GM21723 (cell line): ENCODE measurements around the gene LDB1.
A peak's percentile ranks its signal among the peaks of the same experiment; 100 is the strongest.

ENCODE experiments used
- ATAC-seq: cut with Tn5 transposase; IDR thresholded peaks from one replicate; pipeline ENCODE4 v1.9.1; 2021; ENCODE audit warnings: mild to moderate bottlenecking, moderate library complexity; ENCODE audit not compliant: unreplicated experiment

Gene LDB1

DNA sequence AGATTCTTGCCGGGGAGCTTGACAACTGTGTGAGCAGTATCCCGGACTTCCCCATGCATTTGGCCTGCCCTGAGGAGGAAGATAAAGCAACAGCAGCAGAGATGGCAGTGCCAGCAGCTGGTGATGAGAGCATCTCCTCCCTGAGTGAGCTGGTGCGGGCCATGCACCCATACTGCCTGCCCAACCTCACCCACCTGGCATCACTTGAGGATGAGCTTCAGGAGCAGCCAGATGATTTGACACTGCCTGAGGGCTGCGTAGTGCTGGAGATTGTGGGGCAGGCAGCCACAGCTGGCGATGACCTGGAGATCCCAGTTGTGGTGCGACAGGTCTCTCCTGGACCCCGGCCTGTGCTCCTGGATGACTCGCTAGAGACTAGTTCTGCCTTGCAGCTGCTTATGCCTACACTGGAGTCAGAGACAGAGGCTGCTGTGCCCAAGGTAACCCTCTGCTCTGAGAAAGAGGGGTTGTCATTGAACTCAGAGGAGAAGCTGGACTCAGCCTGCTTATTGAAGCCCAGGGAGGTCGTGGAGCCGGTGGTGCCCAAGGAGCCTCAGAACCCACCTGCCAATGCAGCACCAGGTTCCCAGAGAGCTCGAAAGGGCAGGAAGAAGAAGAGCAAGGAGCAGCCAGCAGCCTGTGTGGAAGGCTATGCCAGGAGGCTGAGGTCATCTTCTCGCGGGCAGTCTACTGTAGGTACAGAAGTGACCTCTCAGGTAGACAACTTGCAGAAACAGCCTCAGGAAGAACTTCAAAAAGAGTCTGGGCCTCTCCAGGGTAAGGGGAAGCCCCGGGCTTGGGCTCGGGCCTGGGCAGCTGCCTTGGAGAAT is 19.3 kb upstream of the LDB1 start:
- no peak for ATAC-seq

DNA sequence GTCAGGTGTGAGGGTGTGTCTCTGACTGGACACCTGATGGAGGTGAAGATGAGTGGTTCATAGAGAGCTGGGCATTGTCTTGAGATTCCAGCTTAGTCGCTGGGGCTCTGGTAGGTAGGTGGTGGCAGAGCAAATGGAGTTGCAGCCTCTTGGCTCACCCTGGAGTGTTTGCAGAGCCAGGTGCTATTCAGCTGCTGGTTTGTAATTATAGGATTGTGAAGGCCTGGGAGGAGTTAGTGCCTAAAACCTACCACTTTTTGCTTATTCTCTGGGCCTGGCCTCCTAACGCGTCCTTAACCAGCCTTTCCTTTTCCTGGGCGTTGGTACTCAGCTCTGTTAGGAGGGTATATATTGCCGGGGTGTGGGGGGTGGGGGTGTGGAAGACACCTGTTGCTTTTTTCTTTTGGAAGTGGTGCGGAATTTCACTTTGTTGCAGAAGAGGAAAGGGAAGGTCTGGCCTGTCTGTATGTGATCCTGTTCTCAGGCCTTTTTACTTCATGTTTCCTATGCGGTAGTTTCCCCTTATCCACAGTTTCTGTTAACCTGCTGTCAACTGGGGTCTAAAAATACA is 15.9 kb upstream of the LDB1 start:
- ATAC-seq: no peak

DNA sequence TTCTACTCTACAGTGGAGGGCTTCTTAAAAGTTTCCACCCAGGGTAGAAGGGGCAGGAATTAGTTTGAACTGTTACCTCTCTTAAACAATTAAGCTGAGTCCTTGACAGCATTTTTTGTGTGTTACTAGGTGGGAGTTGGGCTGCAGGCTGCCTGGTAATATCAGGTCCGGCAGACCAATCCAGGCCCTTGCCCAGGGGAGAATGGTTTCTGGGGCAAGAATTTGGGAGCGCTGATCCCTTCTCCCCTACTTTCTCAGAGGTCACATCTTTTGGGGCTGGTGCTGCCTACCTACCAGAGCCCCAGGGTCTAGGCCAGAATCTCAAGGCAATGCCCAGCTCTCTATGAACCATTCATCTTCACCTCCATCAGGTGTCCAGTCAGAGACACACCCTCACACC is 14.2 kb upstream of the LDB1 start:
- ATAC-seq: no peak

DNA sequence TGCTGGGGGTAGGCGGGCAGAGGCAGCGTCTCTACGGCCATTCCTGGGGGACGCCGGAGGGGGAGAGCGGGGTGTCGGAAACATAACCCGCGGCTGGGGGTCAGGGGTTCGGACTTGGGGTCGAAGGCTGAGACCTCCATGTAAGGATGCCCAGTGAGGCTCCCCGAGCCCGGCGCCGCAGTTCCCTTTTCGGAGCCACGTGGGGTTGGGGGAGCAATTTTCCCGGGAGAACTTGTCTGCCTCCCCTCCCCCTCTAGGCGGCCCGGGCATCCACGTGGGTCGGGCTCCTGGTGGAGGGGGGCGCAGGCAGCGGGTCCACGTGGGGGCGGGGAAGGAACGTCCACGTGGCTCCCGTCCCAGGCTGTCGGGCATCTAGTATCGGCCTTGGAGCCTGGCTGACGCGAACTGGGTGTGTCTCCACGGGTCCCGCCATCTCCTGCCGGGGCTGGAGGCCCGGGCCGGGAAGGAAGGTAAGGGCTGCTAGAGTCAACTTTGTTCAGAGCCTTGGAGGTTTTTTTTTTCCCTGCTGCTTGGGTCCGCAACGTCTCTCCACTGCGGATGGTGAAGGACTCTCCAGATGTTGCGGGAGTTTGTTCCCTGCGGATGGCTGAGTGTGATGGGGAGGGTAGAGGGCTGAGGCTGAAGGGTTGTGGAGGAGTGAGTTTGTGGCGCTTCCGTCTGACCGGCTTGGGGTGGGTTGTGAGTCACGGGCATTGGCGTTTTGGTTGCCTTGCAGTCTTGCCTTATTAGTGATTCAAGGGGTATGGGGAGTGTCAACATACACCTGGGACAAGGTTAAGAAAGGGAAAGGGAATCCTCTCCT is 13.4 kb upstream of the LDB1 start:
- ATAC-seq: peak; percentile 25

DNA sequence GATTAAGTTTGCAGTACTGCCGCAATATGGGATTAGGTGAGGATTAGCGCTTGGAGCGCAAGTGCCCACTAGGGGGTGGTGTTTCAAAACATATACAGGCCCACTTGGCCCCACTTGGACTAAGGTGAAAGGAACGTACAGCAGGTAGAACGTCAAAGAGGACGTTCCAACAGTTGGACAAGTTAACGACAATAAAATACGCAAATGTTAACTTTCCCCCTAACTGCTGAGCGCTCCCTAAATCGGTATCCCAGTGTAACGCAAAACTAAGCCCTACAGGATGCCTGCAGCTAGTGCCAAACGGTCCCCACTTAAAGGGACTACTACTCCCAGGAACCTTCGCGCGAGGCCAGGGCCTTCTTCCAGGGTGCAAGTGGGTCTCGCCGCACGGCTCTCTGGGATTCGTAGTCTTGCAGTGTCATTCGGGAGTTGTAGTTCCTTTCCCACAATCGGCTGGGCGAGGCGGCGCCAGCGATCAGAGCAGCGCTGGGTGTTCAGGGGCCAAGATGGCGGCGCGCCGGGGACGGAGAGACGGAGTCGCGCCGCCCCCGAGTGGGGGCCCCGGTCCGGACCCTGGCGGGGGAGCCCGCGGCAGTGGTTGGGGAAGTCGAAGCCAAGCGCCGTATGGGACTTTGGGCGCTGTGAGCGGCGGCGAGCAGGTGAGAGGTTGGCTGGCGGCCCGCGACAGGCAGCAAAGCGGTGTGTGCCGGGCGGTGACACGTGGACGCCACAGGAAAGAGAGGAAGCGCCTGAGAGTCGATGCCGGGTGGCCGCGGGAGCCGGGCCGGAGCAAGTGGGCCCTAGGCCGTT is 12.6 kb upstream of the LDB1 start, which contains the start of gene PPRC1:
TSS of gene PPRC1 (plus strand) at position 478 of the 810 bp plus-strand sequence. CDS start at position 507, 29 bp downstream.
- peak; percentile 91 for ATAC-seq

DNA sequence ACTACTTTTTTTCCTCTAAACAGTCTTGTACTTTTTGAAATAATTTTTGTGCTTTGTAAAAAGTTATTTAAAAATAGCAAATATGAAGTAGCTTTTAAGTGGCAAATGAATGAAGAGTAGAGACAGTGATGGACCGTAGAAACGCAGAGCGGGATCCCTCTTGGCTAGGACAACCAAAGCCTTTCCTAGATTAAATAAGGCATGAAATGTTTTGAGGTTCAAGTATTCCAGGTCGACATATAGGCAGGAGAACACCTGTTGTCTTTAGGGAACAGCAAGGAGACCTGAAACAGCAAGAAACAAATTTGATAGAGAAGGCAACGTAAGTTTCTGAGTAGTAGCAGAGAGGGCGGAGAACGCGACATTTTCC is 12.0 kb upstream of the LDB1 start:
- no peak for ATAC-seq

DNA sequence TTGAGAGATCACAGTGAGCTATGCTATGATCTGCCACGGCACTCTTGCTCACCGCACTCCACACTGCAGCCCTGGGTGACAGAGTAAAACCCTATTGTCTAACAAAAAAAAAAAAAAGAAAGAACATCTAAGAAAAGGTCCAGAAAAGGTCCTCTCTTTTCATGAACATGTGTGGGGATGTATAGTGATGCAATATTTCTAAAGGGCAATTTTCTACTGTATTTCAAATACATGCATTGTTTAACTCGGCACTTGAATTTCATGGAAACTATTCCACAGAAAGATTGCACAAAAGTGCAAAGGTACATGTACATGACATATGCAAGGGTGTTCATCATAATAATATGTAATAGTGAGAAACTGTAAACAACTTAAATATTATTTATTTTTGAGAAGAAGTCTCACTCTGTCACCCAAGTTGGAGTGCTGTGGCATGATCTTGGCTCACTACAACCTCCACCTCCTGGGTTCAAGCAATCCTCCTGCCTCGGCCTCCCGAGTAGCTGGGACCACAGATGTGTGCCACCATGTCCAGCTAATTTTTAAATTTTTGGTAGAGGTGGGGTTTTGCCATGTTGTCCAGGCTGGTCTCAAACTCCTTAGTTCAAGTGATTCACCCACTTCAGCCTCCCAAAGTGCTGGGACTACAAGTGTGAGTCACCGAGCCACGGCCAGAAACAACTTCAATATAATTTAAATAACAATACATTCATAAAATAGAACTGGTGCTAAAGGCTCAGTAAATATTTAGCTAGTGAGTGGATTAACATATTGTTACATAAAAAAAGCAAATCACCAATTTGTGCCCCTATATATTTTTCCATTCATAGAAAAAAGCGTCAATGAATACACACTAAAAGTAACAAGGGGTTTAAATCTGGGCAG is 11.4 kb upstream of the LDB1 start:
- ATAC-seq: no peak

DNA sequence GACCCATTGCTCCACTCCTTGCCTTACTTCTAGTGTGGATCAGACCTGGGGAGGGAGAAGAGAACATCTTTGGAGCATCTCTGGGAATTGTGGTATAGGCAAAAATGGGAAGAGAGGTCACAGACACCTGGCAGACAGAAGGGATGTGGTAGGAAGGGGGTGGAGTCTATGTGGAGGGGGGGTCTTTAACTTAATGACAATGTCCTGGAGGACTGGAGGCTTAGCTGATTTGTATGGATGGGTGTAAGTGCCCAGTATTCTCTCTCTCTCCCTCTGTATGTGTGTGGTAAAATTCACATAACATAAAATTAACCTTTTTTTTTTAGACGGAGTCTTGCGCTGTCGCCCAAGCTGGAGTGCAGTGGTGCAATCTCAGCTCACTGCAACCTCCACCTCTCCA is 3.1 kb upstream of the LDB1 start:
- ATAC-seq: no peak

DNA sequence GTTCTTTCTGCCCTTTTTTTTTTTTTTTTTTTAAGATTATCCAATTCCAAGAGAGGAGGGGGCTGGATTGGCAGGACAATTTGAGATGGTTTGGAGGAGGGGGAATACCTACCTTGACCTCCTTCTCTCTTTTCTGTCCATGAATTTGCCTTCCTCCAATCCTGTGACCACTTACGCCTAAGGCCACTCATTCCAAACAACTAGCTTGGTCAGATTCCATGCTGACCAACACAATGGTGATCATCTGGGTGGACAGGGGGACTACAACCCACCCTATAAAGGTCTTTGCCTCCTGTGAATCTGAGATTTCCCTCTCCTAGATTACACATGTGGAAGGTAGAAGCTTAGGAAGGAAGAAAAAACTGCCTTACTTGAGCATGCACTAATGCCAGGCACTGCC is 2.3 kb upstream of the LDB1 start:
- no peak for ATAC-seq

DNA sequence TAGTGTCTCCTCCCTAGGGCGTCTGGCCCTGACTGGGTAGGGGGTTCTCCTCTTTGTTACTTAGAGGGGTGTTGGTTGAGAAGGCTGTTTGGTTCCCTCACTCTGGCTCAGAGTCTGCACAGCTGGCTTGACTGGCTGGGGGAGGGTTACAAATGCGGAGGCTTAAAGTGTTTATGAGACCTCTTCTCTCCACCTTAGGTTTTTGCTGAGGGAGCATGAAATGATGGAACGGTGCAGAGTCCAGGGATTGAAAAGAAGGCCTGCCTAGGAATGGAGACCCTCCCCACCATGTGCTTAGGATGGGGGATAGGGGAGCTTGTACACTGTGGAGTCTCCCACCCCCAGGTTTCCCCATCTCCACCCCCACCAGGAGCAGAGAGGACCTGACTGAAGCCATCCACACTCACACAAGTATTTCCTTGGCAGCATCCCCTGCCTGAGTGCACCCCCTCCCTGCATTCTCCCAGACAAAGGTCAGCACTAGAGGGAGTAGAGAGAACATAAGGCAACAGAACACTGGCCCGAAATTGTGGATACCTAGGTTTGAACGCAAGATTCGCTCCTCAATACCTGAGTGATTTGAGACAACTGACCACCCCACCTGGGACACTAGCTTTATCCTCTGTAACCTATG is 1.7 kb upstream of the LDB1 start:
- ATAC-seq: no peak

DNA sequence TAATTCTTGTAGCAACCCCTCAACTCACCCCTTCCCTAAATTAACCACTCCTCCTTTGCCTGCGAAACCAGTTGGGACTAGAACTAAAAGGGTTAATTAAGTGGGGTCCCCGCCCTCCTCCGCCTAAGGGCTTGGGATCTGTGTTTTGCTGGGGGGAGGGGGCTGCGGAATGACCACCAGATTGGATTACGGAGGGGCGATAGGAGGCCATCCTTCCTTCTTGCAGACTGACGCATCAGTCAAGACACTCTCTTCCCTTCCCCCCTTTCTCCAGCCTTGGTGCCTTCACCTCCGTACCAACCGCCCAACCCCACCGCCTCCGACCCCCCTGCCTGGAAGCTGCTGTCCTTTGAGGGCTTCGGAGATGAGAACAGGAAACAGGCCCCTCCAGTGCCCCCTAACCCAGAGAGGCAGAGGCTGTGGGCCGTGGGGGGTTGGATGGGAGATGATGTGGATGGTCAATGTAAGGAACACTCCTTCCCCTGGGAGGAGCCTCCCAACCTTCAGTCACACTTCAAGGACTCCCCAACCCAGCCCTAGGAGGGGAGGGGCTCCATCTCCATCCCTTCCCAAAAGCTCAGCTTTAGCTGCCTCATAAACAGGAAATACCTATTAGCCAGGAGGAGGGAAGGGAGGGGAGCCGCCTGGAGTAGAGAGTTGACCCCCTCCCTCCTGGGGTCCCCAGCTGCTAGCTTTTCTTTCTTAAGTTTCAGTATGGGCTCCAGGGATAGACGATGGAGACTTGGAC is 997 bp upstream of the LDB1 start:
- ATAC-seq: no peak

DNA sequence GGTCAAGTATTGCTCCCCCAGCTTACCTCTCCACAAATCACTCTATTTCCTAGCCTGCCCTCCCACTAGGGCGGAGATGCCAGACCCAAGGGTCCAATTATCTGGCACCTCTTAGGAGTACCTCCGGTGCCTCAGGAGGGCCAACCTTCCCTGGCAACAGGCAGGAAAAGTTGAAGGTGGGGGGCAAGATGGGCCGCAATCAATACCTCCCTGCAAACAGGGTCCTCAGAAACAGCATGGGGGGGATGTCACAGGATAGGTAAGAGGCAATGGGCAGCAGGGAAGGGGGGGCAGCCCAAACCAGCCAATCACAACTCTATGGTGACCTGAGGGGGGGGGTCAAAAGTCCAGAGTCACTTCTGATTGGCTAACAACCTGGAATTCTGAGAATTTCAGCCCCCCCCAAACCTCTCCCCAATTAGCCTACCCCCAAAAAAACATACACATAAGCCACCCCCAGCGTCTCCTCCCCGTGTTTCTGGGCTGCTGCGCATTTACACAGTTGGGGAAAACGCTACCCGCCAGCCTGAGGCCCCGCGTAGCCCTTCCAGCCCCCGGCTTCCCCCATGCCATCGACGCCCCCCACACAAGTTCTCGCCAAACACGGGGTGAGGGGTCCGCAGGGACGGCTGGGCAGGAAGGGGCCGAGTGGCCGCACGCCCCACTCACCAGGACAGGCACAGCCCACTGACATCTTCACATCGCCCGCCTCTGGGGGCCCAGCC is 589 bp downstream of the LDB1 start:
- ATAC-seq: no peak

DNA sequence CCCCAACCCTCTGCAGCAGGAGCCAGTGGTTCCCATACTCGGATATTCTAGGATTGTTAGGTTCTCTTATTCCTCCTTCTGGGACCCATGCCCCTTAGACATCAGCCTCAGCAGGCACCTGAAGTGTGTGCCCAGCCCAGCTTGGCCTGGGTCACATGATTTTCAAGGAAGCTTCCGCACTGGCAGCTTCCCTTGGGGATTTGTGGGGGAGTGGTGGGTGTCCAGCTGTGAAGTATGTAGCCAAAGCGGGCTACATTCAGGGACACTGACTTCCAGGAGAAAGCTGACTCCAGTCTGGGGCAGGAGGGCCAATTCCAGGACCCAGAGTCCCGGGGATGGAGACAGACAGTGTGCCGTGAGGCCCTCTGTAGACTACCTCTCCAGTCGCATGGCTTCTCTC is 1.3 kb downstream of the LDB1 start:
- no peak for ATAC-seq

DNA sequence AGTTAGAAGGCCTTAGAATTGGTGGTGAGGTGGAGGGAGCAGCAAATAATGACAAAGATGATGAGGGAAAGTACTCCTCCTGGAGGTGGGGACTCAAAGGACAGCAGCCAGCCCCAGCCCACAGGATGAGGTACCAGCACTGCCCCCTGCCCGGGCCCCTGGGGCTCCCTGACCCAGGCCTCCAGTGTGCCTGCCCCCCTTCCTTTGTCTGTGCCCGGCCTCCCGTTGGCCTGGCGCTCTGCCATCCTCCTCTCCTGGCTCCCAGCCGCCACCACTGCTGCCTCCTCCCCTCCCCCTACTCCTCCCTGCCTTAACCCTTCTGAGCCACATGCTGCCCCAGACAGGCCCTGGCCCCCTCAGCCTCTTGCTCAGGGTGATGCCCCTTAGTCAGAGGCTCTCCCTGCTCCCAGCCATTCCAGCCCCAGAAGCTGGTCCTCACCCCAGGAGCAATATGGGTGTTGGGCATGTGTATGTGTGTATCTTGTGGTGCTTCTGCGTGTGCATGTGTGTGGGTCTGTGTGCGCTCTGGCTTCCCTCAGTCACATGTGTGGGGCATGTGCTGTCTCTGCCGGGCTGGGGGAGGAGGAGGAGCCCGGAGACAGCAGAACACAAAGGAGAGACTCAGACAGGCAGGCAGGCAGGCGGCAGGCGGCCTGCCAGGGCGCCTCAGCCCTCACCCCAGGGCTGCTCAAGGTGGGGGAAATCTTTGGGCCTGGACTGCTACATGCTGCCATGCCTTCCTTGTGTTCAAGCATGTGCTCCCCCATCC is 2.6 kb downstream of the LDB1 start:
- no peak for ATAC-seq

DNA sequence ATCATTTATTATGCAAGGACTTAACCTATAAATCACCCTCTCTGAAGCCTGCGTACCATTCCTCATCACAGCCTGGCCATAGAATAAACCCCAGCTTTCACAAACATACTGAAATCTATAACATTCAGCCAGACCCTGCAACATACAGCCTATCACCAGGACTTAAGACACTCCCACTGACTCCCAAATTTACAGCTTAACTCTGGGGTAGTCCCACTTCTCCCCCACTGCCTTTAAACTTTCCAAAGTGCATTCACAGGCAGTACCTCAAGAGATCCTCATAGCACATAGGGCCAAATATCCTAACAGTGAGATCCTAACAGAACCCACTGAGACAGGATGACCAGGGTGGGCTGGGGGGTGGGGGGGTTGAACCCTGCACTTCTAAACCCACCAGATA is 3.5 kb downstream of the LDB1 start:
- no peak for ATAC-seq

DNA sequence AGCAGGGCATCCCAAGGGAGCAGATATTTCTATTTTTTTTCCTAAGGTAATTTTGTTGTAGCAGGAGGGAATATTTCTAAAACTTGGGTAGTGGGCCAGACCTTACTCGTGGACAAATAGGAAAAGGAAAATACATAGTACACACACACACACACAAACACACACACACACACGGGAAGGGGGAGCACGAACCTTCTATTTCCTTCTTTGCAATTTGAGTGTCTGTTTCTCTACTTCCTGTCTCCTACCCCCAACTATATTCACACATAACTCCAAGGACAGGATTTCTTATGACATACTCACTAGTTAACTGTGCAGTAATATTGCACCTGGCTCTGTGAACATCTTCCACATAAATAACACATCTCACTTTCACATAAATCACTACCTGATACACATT is 4.4 kb downstream of the LDB1 start:
- ATAC-seq: no peak

DNA sequence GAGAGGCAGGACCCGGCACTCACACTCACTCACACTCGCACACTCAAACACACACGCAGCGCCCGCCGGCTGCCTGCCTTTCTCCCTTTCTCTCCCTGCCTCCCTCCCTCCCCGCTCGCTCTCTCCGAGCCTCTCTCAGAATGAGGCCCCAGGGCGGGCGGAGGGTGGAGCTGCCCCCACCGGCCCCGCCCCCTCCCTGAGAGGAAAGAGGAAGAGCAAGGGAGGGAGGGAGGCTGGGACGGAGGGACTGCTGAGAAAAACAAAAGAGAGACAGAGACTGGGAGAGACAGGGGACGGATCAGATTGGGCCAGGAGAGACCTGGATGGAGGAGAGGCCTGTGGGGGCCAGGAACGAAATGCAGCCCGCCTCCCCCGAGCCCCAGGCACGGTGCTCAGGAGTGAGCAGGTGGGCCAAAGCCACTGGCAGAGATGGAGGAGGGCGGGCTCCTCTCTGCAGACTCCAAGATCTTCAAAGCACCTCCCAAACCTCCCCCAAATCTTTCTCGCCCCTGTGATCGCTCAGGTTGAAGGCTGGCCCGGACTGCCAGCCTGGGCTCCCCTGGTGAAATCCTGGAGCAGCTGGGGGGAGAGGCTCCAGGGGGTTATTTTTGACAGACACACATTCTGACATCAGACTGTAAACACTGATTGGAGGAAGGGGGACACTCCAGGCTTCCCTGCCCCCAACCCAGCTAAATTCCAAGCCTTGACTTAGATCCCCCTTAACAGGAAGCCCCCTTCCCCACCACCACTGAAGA is 5.1 kb downstream of the LDB1 start:
- peak; percentile 62 for ATAC-seq
